Panc1 (cell line): ENCODE results near the gene MID2.

ENCODE experiments used
- POLR2AphosphoS5 ChIP-seq: IDR thresholded peaks from 2 replicates; pipeline ENCODE4 v1.6.1; 2012; ENCODE audit warnings: mild to moderate bottlenecking, low read depth, low read length, moderate library complexity
- TF ChIP-seq, protein P1 (sequence below): fragments of 450-650 bp; IDR thresholded peaks from 2 replicates; pipeline ENCODE4 v1.5.1; 2017; ENCODE audit warnings: mild to moderate bottlenecking

DNA sequence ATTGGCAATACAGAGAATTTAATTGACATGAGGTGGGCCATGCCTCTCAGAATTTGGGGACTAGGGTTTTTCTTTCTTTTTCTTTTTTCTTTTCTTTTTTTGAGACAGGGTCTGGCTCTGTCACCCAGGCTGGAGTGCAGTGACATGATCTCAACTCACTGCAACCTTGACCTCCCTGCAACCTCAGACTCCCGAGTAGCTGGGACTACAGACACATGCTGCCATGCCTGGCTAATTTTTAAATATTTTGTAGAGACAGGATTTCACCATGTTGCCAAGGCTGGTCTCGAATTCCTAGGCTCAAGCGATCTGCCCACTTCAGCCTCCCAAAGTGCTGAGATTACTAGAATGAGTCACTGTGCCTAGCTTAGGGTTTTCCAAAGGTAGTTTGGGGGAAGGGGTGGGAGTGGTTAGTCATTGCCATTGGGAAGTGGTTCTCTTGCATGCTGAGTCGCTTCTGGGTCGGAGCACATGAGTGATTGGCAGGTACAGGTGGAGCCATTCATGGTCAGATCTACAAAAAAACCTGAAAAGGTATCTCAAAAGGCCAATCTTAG is 54.5 kb downstream of the MID2 start:
- TF ChIP-seq, protein P1, sequence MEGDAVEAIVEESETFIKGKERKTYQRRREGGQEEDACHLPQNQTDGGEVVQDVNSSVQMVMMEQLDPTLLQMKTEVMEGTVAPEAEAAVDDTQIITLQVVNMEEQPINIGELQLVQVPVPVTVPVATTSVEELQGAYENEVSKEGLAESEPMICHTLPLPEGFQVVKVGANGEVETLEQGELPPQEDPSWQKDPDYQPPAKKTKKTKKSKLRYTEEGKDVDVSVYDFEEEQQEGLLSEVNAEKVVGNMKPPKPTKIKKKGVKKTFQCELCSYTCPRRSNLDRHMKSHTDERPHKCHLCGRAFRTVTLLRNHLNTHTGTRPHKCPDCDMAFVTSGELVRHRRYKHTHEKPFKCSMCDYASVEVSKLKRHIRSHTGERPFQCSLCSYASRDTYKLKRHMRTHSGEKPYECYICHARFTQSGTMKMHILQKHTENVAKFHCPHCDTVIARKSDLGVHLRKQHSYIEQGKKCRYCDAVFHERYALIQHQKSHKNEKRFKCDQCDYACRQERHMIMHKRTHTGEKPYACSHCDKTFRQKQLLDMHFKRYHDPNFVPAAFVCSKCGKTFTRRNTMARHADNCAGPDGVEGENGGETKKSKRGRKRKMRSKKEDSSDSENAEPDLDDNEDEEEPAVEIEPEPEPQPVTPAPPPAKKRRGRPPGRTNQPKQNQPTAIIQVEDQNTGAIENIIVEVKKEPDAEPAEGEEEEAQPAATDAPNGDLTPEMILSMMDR = no peak
- no peak for TF ChIP-seq POLR2AphosphoS5
